ENCODE data around the gene STXBP1.

STXBP1 gene

DNA sequence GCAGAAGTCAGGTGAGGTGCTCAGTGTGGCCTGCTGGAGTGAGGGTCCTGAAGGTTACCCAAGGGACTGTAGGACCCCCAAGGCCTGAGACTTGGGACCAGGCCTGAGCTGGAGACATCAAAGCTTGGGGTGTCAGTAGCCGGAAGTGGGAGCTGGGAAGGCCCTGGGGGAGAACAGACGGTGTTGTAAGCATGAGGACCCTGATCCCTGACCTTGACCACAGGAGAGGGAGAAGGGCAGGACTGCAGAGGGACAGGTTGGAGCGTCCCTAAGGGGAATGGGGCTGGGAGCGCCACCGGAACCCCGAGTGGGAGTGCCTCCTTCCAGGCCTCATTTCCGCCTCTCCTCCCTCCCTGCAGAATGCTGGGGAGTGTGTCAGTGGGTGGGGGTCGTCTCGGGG is 104.3 kb downstream of the STXBP1 start:
- DNase-seq: no peak

DNA sequence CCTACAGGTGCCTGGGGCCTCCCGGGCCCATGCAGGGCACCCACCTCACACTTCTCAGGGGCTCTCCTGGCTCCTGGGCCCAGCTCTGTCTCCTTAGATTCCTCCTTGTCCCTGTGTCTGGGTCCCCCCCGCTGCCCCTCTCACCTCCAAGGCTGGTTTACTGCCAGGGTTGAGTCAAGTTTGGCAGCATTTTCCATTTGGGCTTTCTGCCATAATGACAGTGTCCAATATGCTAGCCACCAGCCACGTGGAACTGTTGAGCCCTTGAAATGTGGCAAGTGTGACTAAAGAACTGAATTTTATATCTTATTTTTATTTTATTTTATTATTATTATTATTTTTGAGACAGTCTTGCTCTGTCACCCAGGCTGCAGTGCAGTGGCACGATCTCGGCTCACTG is 105.7 kb downstream of the STXBP1 start:
- DNase-seq: no peak

DNA sequence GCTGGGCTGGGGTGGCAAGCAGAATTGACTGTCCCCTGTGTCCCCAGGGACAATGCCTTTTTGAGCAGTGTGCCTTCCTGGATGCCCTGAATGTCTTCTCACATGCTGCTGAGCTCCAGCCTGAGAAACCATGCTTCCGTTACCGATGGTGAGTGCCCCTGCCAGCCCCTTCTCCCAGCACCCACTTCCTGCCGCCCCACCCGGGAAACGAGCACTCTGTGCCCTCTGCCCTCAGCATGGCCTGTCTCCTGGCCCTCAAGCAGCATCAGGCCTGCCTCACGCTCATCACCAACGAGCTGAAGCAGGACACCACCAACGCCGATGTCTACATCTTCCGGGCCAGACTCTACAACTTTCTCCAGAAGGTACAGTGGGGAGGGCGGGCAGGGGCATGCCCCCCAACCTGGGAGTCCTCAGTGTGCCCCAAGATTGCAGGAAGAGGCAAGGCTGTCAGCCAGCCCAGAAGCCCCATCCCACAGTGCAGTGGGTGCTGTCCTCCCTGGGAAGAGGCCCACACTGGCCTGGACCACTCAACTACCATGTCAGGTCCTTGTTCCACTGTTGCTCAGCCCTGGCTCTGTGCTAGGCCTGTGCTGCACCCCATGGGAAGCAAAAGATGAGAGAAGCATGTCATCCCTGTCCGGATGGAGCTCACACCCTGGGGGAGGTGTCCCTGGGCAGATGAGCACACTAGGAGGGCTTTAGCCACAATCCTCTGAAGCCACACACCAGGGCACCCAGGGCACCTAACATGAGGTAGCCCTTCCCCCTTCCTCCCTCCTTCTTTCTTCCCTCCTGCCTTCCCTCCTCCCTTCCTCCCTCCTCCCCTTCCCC is 108.2 kb downstream of the STXBP1 start:
- DNase-seq: no peak

DNA sequence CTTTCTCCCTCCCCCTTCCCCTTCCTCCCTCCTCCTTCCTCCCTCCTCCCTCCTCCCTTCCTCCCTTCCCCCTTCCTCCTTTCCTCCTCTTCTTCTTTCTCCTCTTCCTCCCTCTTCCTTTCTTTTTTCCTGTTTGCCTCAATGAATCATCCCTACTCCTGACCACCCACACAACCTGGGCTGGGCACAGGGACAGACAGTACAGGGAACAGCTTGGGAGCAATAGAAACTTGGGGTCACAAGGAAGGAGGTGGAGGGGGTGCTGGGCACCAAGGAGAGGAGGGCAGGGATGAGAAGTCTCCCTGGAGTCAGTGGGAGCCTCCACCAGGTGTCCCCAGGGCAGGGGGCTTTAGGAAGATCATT is 108.8 kb downstream of the STXBP1 start:
- DNase-seq: no peak

DNA sequence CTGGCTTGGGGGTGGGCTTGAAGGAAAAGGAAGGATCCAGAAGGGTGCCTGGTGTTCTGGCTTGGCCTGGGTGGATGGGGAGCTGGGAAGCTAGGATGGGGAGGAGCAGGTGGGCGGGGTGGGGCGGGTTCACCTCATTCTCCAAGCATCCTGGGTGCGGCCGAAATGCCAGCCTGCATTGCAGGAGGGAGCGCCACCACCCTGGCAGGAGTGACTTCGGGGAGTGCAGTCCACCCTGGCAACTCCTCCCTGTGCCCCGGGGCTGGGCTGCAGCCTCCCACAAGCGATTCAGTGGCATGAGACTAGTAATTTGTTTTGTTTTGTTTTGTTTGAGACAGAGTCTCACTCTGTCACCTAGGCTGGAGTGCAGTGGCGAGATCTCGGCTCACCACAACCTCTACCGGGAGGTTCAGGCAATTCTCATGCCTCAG is 109.3 kb downstream of the STXBP1 start:
- DNase-seq: no peak

DNA sequence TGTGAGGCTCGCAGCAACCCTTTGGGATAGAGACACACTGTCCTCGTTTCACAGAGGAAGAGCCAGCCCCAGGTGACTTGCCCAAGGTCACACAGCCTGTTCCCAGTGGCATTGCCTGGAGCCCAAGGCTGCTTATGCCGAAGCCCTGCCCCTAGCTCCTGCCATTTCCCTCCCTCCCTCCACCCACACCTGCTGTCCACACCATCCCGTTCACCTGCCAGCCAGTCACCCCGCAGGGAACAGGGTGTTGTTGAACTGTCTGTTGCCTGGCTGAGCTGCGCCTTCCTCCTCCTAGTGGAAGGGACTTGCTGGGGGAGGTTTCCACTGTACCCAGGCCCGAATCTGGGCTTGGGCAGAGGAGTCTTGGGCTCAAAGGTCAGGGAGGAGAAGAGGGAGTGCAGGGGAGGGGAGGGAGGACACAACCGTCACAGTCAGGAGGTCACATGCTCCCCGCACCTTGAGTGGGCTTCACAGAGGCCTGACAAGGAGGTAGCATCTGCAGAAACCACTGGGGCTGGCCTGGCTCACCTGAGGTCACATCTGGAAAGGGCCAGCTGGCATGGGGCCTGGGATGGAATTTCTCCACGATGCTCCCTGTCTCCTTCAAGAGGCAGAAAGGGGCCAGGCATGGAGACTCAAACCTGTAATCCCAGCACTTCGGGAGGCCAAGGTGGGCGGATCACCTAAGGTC is 110.1 kb downstream of the STXBP1 start:
- DNase-seq: no peak

DNA sequence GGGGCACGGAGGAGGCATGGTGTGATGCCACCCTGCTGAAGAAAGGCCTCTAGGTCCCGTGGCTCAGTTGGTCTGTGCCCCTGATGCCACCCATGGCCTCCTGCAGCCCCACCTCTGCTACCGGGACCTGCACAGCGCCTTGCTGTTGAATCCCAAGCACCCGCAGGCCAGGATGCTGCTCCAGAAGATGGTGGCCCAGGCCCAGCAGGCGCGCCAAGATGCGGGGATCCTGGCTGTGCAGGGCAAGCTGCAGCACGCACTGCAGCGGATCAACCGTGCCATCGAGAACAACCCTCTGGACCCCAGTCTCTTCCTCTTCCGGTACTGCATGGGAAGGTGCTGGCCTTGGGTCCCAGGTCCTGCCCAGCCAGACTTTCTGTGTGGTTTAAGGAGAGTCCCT is 110.9 kb downstream of the STXBP1 start:
- no peak for DNase-seq

DNA sequence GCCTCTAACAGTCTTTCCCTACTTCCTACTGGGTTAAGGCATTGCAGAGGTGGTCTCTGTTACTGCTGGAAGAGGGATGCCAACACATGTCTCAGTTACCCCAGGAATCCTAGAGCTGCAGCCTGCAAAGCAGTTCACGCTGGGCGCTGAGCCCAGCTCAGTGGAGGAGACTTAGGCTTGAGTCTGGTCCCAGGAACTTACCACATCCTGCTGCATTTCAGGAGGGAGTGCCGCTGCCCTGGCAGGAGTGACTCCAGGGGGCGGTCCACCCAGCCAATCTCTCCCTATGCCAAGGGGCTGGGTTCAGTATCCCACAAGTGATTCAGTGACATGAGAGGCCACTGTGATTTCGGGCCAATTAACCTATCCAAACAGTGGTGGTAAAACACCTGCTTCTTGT is 111.4 kb downstream of the STXBP1 start:
- no peak for DNase-seq

DNA sequence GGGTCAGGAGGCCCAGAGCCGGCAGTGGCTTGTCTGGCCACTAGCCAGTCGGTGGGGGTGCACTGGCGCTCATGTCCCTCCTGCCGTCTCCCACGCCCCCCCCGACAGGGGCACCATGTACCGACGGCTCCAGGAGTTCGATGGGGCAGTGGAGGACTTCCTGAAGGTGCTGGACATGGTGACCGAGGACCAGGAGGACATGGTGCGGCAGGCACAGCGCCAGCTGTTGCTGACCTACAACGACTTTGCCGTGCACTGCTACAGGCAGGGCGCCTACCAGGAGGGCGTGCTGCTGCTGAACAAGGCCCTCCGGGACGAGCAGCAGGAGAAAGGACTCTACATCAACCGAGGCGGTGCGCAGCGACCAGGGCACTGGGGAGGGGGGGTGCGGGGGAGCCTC is 111.9 kb downstream of the STXBP1 start:
- DNase-seq: peak; percentile 38

DNA sequence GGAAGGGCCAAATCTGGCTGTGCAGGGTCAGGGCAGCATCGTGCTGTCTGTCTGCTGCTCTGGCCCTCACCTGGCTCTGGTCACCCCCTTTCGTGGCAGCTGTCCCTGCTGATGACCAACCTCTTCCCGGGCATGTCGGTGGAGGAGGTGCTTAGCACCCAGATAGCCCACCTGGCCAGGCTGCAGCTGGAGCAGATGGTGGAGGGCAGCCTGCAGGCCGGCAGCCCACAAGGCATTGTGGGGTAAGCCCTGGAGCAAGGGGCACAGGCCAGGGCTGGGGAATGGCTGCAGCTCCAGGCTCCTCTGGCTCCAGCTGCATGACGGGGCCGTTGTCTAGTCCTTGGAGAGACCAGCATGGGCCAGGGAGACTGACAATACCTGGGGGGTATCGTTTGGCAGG is 114.8 kb downstream of the STXBP1 start:
- DNase-seq: peak; percentile 42

DNA sequence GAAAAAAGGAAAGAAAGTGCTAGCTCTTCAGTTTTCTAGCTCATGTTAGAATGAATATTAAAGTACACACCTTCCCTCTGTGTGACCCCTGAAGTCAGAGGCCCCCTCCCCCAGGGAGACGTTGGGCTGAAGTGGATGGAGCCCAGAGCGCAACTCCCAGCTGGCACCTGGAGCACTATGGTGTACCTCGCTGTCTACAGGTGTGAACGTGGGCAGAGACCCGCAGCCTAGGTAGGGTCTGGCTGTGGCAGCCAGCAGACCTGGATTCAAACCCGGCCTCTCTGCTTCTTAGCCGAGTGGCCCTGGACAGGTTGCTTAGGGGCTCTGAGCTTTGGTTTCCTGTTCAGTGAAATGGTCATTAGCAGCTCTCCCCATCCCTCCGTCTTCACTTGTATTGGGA is 116.7 kb downstream of the STXBP1 start:
- DNase-seq: no peak

DNA sequence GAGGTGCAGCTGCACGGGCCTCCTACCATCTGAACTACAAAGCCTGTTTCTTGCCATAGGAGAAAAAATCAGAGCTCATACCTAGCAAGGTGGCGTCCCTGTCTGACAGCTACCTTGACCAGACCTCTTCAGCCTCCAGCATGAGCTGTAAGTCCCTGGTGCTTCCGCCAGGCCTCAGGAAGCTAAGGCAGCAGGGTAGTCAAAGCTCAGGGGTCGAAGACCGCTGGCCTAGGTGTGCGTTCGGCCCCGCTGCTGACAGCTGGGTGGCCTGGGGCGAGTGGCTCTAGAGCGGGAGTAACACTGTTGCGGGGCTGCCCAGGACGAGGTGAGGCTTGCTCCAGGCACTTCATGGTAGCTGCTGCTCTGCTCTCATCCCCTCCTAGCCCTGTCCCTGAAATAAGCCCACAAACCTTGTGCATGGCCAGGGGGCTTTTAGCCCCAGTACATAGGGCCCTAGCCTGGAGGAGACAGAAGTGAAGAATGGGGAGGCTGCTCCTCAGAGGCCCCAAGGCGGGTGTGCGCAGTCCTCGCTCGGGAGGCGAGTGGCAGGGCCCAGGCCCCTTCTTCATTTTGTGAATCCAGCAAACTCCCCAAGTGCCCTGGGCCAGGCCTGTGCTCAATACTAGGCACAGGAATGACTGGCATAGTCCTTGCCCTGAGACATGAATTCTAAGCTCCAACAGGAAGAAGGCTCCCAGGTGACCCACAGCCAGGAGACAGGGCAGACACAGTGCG is 117.6 kb downstream of the STXBP1 start:
- no peak for DNase-seq

DNA sequence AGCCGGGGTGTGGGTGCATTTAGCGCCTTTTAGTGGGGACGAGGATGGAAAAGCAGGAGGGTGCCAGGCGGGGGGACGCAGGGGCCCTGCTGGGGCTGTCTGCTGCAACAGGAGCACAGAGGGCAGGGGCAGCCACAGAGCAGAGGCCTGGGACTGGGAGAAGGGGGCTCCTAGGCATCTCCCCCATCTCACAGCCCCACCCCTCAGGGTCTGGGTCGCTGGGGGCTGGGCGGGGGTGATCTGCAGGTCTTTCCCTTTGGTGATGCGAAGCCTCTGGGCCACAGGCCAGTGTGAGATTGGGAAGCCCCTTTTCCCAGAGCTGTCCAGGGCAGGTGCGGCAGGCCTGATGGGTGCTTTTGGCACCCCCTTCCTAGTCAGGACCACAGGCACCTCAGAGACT is 118.2 kb downstream of the STXBP1 start:
- no peak for DNase-seq

DNA sequence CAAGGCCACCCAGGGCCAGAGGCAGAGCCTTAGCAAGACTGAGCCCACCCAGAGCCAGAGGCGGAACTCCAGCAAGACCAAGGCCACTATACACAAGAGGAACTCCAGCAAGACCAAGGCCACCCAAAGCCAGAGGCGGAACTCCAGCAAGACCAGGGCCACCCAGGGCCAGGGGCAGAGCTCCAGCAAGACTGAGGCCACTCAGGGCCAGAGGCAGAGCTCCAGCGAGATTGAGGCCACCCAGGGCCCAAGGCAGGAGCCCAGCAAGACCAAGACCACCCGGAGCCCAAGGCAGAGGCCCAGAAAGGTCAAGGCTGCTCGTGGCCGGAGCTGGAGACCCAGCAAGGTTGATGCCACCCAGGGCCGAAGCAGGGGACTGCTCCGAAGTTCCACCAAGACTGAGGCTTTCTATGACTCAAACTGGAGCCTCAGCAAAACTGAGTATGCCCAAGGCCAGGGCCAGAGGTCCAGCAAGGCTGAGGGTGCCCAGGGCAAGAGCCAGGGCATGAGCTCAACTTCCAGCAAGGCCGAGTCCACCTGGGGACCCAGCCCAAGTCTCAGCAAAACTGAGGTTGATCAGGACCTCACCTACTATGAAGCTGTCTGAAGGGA is 118.8 kb downstream of the STXBP1 start:
- DNase-seq: no peak

DNA sequence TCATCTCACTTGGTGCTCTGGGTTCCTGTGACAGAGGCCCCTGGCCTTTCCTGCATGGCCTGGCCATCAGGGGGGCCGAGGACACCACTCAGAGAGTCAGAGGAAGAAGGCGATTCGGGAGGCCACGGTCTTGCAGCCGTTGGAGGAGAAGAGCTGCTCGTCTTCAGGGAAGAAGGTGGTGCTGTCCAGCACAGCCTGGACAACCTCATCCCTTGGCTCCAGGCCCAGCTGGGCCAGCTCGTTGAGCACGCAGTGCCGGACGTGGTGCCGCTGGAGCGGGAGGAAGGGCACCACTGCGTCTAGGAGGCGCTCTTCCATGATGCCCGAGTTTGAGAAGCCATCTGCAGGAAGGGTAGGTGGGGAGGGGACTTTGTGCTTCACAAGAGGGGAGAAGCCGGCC is 119.9 kb downstream of the STXBP1 start:
- DNase-seq: no peak

DNA sequence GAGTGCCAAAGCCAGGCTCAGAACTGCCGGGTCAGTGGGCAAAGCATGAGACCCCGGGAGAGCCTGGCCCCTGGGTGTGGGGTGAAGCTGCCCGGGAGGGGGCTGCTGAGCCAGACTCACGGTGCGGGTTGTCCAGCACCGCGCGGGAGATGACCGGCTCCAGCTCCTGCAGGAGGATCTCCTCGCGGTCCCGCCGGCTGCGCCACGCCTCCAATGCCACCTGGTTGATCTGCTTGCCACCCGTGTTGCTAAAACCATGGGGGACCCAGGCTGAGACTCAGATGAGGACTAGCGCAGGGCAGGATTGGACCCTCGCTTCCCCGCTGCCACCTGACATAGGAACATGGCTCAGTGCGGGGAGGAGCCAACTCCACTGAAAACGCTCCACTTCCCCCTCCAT is 120.4 kb downstream of the STXBP1 start:
- no peak for DNase-seq

DNA sequence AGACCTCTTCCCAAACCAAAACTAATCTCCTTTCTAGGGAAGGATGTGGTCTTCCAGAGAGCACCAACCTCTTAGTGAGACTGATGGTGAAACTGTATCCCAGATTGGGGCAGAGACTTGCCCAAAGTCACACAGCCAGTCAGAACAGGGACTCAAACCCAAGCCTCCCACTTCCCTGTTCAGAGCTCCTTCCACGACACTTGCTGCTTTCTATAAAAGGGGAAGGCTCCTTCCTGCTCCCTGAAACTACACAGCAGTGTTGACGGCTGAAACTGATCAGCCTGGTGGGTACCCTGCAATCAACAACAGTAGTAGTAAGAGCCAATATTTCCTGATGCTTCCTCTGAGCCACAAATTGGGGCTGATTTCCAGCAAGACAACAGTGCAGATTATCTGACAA is 121.5 kb downstream of the STXBP1 start:
- no peak for DNase-seq

DNA sequence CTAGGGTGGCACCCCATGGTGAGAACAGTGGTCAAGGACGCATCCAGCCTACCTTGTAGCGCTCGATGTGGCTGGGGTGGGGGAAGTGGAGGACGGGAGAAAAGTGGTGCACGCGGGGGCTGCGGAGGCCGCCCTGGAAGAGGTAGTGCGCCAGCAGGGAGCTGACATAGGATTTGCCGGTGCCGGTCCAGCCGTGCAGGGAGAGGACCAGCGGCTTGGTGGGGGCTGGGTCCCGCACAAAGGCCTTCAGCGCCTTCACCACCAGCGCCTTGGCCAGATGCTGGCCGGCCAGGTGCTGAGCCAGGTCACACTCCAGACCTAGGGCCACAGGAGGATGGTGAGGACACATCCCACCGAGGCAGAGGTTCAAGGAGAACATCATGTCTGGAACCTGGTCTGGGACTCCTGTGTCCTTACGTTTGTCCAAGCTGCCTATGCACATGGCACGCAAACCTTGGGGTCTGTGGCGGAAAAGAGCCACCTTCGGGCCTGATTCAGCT is 122.2 kb downstream of the STXBP1 start:
- DNase-seq: no peak

DNA sequence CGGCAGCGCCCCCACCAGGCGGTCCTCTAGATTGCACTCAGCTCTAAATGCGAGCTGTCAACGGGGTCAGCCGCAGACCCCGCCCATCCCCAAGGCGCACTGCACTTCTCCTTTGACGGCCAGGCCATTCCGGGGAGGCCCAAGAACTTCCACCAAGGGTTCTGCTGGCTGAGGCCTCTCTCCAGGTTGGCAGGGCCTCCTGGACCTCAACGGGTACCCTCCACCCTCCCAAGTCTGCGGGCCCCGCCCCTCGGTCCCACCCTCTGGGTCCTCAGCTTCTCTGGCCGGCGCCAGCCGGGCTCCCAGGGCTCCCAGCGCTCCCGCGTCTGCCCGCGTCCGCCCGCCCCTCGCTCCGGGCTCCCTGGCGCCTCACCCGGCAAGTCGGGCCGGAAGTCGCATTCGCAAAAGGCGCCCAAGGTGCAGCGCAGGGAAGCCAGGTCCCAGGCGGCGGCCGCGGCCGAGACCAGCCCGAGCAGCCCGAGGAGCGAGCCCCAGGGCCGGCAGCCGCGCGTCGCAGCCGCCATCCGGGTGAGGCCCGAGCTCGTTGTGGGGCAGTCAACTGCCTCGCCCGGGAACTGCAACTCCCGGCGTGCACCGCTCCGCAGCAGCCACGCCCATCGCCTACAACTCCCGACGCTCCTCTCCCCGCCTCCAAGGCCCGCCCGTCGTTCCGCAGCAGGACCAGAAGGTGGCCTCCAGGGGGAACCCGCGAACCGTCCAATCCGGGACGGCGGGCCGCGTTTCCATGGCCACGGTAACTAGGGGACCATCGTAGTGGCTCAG is 122.9 kb downstream of the STXBP1 start, which contains the start of gene TOR2A:
TSS of gene TOR2A (minus strand) at position 548 of the 783 bp plus-strand sequence. CDS start at position 524, 24 bp downstream.
- peak; percentile 89 for DNase-seq

DNA sequence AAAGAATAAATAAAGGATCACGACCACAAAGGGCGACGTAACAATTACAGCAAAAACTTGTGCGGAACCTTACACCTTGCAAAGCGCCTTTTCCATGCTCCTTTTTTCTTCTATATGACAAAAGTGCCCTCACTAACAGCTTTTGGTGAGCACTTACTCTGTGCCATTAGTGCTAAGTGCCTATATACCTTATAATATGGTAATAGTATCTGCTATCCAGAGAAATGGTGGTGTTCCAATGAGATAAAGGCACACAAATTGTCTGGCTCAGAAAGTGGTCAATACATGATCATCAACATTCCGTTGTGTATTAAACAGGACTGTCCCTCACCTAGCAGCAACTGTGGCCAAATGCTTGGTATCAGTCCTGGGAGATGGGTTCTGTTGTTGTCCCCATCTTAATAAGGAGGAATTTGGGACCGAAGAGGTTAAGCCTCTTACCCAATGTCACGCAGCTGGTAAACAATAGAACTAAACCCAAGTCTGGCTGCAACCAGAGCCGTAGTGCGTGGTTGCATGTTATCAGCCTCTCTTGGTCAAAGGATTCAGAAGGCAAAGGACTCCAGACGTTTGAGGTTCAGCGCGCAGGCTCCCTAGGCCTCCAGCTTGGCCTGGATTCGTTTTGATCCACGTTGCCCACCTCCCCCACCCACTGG is 123.6 kb downstream of the STXBP1 start:
- DNase-seq: no peak

DNA sequence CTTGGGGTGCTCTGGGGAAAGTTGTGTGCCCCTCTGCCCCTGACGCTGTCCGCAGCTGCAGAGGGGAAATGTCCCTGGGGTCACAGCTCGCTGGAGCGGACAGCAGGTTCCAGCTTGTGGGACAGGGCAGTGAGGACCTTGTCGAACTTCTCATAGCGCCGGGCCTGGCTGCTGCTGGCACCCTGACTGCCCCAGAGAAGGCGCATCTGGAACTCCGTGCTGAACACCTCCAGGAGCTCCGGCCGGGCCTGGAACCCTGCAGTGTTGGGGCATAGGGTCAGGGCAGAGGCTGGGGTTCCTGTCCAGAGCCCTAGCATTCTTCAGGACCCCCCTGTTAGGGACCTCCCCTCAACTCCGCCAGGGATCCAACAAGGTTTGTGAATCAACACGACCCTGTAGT is 126.6 kb downstream of the STXBP1 start:
- DNase-seq: no peak
